NCI-H2196 treated with DMSO at 0.1 percent for 48 hours (cell line): ENCODE results near the gene IL27RA.
"Not testable (repeated sequence)": the region's sequence is repeated elsewhere in the genome, so short reads cannot be mapped to it uniquely, and the experiment has no call there.

Source experiments
- DNase-seq: peaks from one replicate; lab custom pipeline; 2025; ENCODE audit not compliant: unreplicated experiment; lab: John Stamatoyannopoulos, UW

The IL27RA gene

DNA sequence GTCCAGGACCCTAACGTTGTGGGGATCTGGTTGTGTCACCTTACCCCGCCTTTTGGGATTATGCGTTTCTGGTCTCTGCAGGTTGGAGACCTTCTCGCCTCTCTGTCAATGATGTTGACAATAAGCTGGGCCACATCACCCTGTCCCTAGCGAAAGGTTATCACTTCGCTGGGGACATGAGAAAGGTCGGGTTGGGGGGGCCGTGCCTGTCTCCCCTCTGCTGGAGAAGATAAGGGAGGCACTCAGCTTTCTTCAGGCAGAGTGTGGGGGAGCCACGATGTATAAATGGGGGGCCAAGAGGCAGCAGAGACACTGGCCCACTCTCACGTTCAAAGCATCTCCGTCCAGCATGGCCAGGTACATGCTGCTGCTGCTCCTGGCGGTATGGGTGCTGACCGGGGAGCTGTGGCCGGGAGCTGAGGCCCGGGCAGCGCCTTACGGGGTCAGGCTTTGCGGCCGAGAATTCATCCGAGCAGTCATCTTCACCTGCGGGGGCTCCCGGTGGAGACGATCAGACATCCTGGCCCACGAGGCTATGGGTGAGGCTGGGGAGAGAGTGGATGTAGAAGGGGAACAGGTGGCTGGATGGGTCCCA is 3.6 kb upstream of the IL27RA start, which contains the start of gene RLN3:
TSS of gene RLN3 (plus strand) at position 293 of the 595 bp plus-strand sequence. CDS start at position 350, 57 bp downstream.
- no peak for DNase-seq

DNA sequence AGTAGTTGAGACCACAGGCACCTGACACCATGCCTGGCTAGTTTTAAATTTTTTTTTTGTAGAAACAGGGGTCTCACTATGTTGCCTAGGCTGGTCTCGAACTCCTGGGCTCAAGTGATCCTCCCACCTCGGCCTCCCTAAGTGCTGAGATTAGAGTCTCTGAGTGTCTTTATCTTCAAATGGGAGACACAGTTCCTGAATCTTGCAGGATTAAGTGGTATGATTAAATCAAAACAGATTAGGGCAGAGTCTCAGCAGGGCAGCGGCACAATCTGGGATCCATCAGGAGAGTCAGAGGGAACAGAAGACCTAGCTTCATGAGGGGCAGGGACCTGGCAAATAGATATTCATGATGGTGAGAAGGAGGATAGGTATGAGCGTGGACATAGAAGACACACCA is 2.7 kb upstream of the IL27RA start:
- DNase-seq, result no peak

DNA sequence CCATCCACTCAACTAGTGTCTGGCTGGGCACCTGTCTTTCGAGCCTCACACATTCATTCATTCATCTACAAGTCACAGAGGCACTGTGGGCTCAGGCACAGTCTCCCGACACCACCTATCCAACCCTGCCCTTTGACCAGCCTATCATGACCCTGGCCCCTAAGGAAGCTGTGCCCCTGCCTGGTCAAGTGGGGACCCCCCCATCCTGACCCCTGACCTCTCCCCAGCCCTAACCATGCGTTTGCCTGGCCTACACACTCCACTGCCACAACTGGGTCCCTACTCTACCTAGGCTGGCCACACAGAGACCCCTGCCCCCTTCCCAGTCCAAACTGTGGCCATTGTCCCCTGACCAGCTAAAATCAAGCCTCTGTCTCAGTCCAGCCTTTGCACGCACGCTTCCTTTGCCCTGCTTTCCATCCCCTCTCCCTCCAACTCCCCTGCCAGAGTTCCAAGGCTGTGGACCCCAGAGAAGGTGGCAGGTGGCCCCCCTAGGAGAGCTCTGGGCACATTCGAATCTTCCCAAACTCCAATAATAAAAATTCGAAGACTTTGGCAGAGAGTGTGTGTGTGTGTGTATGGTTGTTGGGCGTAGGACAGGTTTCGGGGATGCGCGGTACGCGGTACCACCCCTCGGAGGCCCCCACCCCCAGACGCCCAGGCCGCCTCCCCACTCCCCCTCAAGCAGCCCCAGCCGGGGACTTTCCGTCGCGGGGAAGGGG is 404 bp upstream of the IL27RA start:
- no peak for DNase-seq

DNA sequence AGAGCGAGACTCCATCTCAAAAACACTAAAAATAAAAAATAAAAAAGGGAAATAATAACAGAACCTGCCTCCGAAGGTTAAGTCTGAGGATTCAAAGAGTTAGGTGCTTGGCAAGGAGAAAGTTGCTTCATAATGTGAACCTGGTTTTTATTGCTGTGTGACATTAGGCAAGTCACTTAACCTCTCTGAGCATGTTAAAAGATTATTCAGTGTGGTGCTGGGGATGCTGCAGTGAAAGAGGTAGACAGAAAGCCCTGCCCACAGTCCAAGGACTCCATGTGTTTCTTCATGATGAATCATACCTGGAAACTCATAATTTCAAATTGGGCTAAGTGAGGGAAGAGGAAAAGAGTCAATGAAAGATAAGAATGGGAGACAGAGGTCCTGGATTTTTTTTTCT is 2.4 kb downstream of the IL27RA start:
- DNase-seq, result no peak

DNA sequence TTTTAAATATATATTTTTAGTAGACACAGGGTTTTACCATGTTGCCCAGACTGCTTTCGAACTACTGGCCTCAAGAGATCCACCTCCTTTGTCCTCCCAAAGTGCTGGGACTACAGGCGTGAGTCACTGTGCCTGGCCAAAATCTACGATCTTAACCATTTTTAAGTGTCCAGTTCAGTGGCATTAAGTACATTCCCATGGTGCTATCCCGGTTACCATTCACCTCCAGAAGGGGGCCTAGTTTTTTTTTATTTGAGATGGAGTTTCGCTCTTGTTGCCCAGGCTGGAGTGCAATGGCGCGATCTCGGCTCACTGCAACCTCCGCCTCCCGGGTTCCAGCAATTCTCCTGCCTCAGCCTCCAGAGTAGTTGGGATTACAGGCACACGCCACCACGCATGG is 3.6 kb downstream of the IL27RA start:
- not testable (repeated sequence) for DNase-seq

DNA sequence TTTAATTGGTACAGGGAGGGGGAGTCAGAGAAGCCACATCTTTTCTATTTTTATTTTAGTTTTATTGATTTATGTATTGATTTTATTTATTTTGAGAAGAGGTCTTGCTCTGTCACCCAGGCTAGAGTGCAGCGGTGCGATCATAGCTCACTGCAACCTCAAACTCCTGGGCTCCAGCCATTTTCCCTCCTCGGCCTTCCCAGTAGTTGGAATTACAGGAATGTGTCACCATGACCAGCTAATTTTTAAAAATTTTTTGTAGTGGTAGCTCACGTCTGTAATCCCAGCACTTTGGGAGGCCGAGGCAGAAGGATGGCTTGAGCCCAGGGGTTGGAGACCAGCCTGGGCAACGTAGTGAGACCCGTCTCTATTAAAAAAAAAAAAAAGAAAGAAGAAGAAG is 4.1 kb downstream of the IL27RA start:
- DNase-seq, result no peak

DNA sequence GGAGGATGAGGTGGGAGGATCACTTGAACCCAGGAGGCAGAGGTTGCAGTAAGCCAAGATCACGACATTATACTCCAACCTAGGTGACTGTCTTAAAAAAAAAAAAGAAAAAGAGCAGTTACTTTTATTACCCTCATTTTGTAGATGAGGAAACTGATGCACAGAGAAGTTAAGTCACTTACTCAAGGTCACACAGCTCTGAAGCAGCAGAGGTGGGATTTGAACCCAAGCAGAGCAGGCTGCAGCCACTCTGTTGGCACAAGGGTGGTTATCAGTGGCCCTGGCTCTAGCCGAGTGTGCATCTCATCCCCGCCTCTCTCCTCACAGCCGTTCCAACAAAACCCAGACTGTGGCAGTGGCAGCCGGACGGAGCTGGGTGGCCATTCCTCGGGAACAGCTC is 7.6 kb downstream of the IL27RA start:
- no peak for DNase-seq

DNA sequence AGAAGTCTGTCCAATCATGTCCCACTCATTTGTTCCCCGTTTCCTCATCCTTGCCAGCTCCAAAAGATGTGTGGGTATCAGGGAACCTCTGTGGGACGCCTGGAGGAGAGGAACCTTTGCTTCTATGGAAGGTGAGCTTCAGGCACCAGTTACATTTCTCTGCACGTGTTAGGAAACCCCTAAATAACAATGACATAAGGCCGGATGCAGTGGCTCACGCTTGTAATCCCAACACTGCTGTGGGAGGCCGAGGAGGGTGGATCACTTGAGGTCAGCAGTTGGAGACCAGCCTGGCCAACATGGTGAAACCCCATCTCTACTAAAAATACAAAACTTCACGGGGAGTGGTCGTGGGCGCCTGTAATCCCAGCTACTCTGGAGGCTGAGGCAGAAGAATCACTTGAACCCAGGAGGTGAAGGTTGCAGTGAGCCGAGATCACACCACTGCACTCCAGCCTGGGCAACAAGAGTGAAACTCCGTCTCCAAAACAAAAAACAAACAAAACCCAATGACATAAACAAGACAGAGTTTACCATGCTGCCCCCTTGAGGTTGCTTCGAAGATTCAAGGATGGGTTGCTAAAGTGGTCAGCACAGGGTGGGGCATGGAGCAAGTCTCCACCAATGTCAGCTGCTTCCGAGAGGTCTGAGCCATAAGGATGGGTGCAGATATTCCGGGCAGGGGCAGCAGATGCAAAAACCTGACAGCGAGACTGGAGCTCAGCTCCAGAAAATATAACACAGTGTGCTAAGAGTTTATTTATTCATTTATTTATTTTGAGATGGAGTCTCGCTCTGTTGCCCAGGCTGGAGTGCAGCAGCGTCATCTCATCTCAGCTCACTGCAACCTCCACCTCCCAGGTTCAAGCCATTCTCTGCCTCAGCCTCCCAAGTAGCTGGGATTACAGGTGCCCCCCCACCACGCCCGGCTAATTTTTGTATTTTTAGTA is 11.4 kb downstream of the IL27RA start:
- peak; percentile 41 for DNase-seq

DNA sequence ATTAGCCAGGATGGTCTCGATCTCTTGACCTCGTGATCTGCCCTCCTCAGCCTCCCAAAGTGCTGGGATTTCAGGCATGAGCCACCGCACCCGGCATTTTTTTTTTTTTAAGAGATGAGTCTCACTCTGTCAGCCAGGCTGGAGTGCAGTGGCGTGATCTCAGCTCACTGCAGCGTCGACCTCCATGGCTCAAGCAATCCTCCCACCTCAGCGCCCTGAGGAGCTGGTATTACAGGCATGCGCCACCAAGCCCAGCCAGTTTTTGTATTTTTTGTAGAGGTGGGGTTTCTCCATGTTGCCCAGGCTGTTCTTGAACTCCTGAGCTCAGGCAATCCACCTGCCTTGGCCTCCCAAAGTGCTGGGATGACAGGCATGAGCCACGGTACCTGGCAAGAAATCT is 16.3 kb downstream of the IL27RA start:
- not testable (repeated sequence) for DNase-seq

DNA sequence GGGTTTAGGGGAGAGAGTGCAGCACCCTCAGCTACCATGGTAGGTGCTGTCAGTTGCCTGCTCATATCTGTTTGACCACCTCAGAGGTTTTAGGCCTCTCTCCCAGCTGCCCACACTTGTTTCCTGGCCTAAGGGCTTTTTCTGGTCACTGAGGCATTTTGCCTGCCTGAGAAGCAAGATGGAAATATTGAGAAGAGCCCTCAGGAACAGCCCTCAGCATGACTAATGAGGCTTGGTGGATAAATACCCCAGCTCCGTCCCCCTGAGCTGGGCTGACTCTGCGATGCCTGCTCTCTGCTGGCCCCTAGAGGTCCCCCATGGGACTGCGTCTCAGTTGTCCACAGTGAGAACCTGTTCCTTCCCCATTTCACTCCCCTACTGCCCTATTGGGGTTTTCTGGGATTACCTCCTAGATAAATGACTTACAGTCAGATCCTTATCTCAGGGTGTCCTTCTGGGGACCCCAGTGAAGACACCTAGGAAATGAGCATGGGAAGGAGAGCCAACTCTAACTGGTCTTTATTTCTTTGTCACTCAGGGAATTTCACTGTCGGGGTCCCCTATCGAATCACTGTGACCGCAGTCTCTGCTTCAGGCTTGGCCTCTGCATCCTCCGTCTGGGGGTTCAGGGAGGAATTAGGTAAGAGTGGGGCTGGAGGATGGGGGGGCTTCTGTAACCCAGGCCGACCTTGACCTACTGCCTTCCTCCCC is 17.0 kb downstream of the IL27RA start:
- no peak for DNase-seq

DNA sequence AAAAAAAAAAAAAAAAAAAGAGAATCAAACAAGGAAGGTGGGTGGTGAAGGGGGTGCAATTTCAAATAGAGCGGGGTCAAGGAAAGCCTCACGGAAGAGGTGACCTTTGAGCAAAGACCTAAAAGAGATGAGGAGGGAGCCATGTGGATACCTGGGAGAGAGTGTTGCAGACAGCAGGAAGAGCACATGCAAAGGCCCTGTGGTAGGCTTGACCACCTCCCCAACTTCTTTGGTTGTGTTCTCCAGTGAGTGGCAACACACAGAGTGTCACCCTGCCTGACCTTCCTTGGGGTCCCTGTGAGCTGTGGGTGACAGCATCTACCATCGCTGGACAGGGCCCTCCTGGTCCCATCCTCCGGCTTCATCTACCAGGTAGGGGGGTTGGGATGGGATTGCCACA is 18.9 kb downstream of the IL27RA start:
- DNase-seq, result no peak

DNA sequence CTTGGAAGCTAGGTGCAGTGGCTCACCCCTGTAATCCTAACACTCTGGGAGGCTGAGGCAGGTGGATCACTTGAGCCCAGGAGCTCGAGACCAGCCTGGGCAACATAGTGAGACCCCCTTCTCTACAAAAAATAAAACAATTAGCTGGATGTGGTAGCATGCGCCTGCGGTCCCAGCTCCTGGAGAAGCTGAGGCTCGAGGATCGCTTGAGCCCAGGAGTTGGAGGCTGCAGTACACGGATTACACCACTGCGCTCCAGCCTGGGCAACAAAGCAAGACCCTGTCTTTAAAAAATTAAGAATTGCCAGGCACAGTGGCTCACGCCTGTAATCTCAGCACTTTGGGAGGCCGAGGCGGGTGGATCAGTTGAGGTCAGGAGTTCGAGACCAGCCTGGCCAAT is 19.4 kb downstream of the IL27RA start:
- DNase-seq, result not testable (repeated sequence)

DNA sequence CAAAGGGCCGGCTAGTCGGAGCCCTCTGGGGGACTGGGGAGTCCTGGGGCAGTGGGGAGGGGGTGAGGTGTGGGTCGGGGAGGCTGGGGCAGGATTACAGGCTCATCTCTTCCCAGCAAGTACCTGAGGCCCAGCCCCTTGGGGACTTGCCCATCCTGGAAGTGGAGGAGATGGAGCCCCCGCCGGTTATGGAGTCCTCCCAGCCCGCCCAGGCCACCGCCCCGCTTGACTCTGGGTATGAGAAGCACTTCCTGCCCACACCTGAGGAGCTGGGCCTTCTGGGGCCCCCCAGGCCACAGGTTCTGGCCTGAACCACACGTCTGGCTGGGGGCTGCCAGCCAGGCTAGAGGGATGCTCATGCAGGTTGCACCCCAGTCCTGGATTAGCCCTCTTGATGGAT is 20.4 kb downstream of the IL27RA start:
- no peak for DNase-seq

DNA sequence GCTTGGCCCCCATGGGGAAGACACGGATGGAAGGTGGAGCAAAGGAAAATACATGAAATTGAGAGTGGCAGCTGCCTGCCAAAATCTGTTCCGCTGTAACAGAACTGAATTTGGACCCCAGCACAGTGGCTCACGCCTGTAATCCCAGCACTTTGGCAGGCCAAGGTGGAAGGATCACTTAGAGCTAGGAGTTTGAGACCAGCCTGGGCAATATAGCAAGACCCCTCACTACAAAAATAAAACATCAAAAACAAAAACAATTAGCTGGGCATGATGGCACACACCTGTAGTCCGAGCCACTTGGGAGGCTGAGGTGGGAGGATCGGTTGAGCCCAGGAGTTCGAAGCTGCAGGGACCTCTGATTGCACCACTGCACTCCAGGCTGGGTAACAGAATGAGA is 20.9 kb downstream of the IL27RA start:
- DNase-seq, result no peak

DNA sequence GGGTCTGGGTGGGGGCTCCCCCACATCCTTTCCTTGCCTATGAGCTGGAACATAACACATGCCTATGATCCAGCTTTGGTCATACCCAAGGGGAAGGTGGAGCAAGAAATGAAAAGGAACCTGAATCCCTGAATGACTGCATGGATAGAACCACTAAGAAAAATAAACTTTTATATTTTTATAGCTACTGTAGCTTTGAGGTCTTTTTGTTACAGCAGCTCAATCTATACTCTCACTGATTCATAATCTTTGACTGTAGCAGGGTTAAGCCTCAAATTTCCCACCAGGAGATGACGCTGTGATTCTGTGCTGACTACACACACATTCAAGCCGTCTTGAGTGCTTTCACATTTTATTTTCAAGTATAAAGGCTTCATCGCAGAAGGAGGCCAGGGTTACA is 21.5 kb downstream of the IL27RA start:
- no peak for DNase-seq

DNA sequence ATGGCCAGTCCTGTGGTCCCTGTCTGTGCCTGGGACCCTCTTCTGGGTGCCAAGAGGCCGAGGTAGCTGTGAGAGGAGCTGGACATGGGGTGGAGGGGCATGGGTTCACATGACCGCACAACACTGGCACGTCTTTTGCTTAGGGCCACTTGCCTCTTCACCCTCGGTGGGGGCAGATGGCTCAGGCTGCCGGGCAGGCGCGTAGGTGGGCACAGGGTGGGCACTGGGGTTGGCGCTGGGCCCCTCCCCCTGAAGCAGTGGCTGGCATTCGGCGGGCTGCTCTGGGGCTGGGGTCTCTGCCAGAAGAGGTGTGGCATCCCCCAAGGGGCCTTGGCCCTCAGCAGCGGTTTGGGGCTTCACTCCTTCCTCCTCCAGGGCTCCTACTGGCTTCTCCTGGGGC is 21.9 kb downstream of the IL27RA start:
- DNase-seq, result no peak

DNA sequence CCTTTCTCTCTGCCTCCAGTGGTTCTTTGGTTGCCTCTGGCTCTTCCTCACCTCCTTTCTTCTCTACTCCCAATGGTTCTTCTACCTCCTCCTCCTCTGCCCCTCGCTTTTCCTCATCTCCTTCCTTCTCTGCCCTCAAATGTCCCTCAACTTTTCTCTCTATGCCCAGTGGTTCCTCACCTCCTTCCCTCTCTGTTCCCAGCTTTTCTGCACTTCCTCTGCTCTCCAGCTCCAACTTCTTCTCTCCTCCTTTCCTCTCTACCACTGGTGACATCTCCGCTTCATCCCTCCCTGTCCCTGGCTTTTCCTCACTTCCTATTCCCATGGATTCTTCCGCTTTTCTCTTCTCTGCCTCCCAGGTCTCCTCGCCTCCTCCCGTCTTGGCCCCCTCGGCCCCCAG is 22.5 kb downstream of the IL27RA start:
- DNase-seq, result no peak

DNA sequence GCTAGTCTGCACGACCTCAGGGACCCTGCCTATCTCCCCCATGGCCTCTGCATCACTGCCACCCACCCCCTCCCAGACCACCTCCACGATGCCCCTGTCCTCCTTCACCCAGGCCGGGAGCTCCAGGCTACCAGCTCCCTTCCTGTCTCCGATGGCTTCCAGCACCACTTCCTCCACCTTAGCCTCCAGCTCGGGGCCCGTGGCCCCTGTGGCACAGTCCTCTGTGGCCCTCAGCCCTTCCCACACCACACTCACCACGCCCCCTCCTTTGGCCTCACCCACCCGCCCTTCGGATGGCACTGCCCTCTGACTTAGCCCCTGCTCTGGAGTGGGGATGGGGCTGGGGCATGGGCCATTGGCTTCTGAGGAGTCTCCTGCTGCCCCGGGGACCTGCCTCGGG is 23.2 kb downstream of the IL27RA start:
- no peak for DNase-seq

DNA sequence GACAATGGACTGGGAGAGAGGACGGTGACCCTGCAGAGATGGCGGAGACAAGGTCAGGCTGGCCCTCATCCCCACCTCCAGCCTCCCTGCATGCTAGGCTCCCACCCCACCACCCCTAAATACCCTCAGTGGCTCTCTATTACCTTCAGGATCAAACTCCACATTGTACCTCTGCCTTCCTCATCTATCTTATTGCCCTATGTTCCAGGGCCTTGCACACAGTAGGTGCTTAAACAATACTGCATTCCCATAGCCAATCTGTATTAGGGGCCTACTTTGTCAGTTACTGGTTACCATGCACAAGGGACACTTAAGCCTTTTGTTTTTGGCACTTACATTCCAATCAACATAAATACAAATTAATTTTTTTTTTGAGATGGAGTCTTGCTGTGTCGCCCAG is 23.8 kb downstream of the IL27RA start:
- no peak for DNase-seq

DNA sequence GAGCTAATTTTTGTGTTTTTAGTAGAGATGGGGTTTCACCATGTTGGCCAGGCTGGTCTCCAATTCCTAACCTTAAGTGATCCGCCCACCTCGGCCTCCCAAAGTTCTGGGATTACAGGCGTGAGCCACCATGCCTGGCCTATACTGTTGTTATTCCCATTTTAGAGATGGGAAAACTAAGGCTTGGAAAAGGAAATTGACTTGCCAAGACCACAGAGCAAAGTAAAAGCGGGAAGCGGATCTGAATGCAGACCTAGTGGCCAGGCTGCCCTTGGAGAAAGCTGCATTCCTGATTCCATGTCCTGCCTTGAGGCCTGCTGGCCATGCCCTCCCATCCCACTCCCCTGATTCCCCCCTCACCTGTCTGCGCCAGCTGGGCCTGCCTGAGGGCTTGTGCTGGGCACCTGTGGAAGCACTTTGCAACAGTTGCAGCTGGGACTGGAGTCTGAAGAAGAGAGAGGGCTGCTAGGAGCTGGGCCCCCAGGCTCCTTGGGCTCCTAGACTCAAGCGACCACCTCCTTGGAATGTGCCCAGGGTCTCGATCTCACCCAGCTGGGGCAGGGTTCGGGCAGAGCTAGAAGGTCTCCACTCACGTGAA is 24.6 kb downstream of the IL27RA start:
- DNase-seq, result no peak
